NCI-H146 treated with DMSO at 0.1 percent for 48 hours (cell line): Measurements from ENCODE around the gene KHSRP.

ENCODE experiments used
- DNase-seq: peaks from one replicate; lab custom pipeline; 2025; ENCODE audit not compliant: unreplicated experiment; lab: John Stamatoyannopoulos, UW

KHSRP gene

GRCh38 chr19:6424195-6424938, at the start of gene KHSRP:
KHSRP (minus strand) TSS chr19:6424811; CDS start chr19:6424701, 110 bp downstream.
- no peak for DNase-seq

DNA sequence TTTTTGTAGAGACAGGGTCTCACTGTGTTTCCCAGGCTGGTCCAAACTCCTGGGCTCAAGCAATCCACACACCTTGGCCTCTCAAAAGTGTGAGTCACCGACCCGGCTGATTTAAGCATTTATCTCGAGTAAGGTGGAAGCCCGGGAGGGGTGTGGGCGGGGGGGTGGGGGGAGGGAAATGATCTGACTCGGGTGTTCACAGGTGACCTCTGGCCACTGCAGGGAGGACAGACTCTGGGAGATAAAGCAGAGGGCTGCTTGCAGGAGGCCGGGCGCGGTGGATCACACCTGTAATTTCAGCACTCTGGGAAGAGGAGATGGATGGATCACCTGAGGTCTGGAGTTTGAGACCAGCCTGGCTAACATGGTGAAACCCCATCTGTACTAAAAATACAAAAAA, 49.0 kb upstream of the KHSRP start:
- no peak for DNase-seq

GRCh38 chr19:6472713-6473112, 48.1 kb upstream of the KHSRP start:
- peak; percentile 65 for DNase-seq

- DNase-seq = no peak
Observed at GRCh38 chr19:6471076-6471475, 46.5 kb upstream of the KHSRP start.

- DNase-seq = no peak
Observed at GRCh38 chr19:6470173-6470572, 45.6 kb upstream of the KHSRP start.

- DNase-seq = no peak
Observed at GRCh38 chr19:6467384-6467783, 42.8 kb upstream of the KHSRP start.

GRCh38 chr19:6466526-6467248, 42.1 kb upstream of the KHSRP start:
- DNase-seq = no peak

- DNase-seq = no peak
Observed at GRCh38 chr19:6465663-6466062, 41.1 kb upstream of the KHSRP start.

DNA sequence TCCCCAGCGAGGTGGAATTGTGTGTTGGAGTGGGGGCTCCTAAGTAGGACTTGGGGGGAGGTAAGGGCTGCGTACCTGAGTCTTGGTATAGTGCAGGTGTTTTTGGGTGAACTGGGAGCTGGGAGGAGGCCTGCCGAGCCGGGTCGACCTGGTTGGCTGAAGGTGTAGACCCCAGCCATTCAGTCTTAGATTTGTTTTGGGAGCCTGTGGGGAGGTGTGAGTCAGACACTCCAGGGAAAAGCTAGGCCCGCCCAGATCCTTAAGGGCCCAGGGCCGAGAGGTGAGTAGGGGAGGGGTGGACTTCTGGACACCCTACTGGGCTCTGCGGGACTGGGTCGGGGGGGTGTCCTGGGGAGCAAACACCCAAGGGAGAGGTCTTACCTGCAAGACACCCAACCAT, 40.4 kb upstream of the KHSRP start:
- DNase-seq = no peak

DNA sequence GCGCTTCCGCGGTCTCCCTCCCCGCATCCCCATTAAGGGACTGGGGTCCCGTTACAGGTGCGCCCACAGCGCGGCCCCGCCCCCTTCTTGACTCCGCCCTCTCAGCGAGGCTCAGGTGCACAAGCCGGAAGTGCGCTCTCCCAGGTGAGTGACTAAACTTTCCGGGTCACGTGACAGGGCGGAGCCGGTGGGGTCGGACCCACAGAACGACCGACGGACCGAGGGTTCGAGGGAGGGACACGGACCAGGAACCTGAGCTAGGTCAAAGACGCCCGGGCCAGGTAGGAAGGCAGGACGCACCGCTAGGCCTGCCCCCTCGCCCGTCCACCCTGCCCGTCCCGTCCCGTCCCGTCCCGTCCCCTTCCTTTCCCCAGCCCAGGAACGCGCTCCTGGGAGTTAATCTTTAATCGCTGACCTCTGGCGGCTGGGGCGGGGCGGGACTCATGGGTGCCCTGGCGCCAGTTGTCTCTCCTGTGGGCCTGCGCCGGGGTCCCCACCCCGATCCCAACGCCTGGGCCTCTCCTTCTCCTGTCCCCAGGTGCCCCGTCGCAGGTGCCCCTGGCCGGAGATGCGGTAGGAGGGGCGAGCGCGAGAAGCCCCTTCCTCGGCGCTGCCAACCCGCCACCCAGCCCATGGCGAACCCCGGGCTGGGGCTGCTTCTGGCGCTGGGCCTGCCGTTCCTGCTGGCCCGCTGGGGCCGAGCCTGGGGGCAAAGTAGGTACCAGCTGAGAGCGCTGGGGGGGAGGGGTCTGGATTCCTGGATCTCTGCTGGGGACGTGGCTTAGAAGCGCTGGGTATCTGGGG, 39.7 kb upstream of the KHSRP start, which contains the start of gene CRB3:
CRB3 (plus strand) TSS at position 202 of the 804 bp plus-strand sequence; CDS start at position 633, 431 bp downstream.
- DNase-seq = peak; percentile 60

- DNase-seq = peak; percentile 88
Observed at GRCh38 chr19:6460099-6460884, 35.7 kb upstream of the KHSRP start.

DNA sequence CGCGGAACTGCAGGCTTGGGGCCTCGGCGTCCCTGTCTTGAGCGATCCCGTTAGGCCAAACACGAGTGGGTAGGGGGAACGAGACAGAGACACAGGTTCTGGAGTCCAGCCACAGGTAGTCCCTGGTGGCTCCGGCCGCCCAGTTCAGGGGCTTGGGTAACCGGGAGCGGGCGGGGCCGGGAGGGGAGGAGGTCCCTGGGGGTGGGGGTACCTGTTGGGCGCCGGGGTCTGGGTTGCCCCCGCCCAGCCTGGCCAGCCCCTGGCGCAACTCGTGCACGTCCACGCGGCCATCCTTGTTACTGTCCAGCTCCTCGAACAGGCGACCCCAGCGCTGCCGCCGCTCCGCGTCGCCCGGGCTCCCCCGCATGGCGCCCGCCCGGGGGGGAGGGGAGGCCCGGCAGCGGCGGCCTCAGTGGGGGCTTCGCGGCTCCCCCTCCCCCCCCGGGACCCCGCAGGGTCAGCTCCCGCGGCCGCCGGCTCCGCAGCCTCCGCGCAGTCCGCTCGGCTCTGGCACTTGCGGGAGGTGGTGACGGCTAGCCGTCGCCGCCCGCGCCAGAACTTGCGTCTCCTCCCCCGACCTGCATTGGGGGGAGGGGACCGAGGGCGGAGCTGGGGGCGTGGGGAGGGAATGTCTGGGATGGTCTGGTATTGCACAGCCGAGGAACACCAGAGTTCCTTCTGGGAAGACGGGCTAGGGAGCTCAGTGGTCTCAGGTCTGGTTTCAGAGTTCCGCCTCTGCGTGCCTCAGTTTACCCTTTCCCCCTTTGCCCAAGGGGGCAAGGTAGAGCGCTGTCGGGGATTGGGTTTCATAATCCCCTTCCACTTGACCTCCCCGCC, 34.9 kb upstream of the KHSRP start, which contains the start of gene SLC25A23:
SLC25A23 (minus strand) TSS at position 531 of the 837 bp plus-strand sequence; CDS start at position 367, 164 bp downstream.
- no peak for DNase-seq

DNA sequence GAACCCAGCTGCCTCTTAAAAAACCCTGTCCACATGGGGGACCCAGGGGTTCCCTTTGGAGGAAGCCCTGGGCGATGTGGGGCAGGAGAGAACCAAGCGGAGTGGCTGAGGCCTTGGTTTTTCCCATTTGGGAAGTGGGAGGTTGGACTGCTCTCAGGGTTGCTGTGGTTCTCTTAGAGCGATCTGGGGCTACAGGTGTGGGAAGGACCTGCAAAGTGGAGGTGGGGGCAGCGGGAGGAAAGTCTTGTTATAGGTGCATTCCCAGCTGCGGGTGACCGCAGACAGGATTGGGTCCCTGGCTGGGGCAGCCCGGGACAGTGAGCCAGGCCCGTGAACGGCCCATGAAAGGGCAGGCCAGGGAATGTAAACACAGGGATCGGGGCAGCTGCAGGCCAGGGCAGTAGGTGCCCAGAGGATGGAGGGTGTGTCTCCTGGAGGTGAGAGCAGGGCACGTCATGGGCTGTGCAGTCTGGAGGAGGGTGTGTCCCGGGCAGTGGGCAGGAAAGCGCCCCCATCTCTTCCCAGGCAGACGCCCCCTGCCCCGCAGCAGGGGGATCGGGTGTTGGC, 34.2 kb upstream of the KHSRP start:
- no peak for DNase-seq

GRCh38 chr19:6457958-6458694, 33.5 kb upstream of the KHSRP start:
- no peak for DNase-seq

DNA sequence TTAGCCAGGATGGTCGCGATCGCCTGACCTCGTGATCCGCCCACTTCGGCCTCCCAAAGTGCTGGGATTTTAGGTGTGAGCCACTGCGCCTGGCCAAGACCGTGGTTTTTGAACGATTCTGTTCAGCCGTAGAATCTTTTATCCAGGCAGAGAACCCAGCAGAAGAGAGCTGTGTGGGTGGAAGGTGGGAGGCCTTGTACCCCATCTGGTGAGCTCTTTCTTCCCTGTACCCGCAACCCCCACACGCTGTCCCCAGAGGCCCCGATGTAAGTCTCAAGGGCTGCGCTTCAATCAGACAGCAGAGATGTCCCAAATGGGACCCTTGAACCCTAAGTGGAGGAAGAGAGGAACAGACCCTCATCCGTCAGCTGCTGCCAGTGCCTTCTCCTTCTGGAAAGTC, 31.3 kb upstream of the KHSRP start:
- no peak for DNase-seq

DNA sequence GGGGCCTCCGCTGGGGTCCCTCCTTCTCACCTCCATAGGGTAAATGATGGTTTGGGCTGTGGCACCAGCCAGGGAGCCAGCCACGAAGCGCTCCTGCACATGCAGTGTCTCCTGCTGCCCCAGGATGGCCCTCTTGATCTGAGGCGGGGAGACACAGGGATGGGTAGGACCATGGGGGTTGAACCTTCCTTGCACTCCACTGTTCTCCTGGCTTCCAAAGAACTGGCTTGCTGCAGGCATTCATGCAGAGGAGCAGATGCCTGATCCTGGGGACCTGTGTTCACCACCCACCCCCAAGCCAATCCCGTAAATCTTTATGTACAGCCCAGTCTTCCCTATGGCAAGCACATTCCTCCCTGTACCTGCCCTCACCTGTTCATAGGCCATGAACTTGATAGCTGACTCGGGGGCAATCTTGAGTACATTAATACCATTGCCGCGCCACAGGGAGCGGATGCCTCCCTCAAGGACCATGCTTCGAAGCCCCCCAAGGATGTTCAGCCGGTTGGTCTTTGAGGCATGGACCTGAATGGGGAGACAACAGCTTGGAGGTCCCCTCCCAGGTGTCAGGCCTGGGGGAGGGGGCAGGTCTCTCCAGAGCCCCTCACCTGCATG, 29.4 kb upstream of the KHSRP start:
- DNase-seq = no peak

GRCh38 chr19:6452899-6453298, 28.3 kb upstream of the KHSRP start:
- no peak for DNase-seq

- DNase-seq = no peak
Observed at GRCh38 chr19:6452223-6452614, 27.6 kb upstream of the KHSRP start.
